HepG2 (cell line): ENCODE results near the gene IL17C. TPM values are rescaled to one million over a fixed set of nuclear protein-coding genes. Genes with fewer than 3 reads are reported as not detected.

Source experiments
- AKAP8 ChIP-seq: sonication (generic); formaldehyde crosslinking; IDR thresholded peaks from 2 replicates; pipeline ENCODE4 v1.5.1; 2020; ENCODE audit warnings: mild to moderate bottlenecking, missing genetic modification reagents
- JDP2 ChIP-seq: sonication (generic); formaldehyde crosslinking; IDR thresholded peaks from 2 replicates; pipeline ENCODE4 v1.8.1; 2022; ENCODE audit warnings: missing genetic modification reagents, borderline replicate concordance
- MIXL1 ChIP-seq: IDR thresholded peaks from 2 replicates; pipeline ENCODE4 v1.6.1; 2016
- NAIF1 ChIP-seq: sonication (generic); formaldehyde crosslinking; IDR thresholded peaks from 2 replicates; pipeline ENCODE4 v1.5.0; 2020; ENCODE audit warnings: mild to moderate bottlenecking, missing genetic modification reagents, borderline replicate concordance
- PHF21A ChIP-seq: sonication (generic); formaldehyde crosslinking; IDR thresholded peaks from 2 replicates; pipeline ENCODE4 v1.5.0; 2020; ENCODE audit warnings: mild to moderate bottlenecking, missing genetic modification reagents
- RAD51 ChIP-seq: fragments of 450-650 bp; IDR thresholded peaks from 2 replicates; pipeline ENCODE4 v1.6.1; 2016; ENCODE audit warnings: borderline replicate concordance
- RXRA ChIP-seq: sonication (generic); formaldehyde crosslinking; IDR thresholded peaks from 2 replicates; pipeline ENCODE4 v1.5.1; 2020; ENCODE audit warnings: missing genetic modification reagents
- SCMH1 ChIP-seq: sonication (generic); formaldehyde crosslinking; IDR thresholded peaks from 2 replicates; pipeline ENCODE4 v1.9.0; 2021; ENCODE audit warnings: missing genetic modification reagents, mild to moderate bottlenecking, borderline replicate concordance
- SOX13 ChIP-seq, 3 experiments: fragments of 450-650 bp in 1 of 3; sonication (generic) in 1 of 3; formaldehyde crosslinking in 1 of 3; IDR thresholded peaks in 2 of 3; conservative IDR thresholded peaks in 1 of 3; 2 replicates each; pipeline versions ENCODE4 v1.5.0 to v1.6.1; 2016 to 2020; ENCODE audit warnings: antibody characterized with exemption in 1 of 3, mild to moderate bottlenecking in 1 of 3, missing compliant biosample characterization in 1 of 3, missing genetic modification reagents in 1 of 3, moderate library complexity in 1 of 3
- SOX6 ChIP-seq, 2 experiments: fragments of 450-650 bp in 1 of 2; sonication (generic) in 1 of 2; formaldehyde crosslinking in 1 of 2; IDR thresholded peaks; 2 replicates each; pipeline versions ENCODE4 v1.4.0 to v1.6.1; 2017 to 2020; ENCODE audit warnings: antibody characterized with exemption in 1 of 2, mild to moderate bottlenecking in 1 of 2, missing genetic modification reagents in 1 of 2
- TCF7 ChIP-seq: sonication (generic); IDR thresholded peaks from 2 replicates; pipeline ENCODE4 v1.6.1; 2016; ENCODE audit warnings: antibody characterized with exemption, low read depth
- ZC3H13 ChIP-seq: sonication (generic); formaldehyde crosslinking; IDR thresholded peaks from 2 replicates; pipeline ENCODE4 v1.8.1; 2023; ENCODE audit warnings: mild to moderate bottlenecking, missing genetic modification reagents, moderate library complexity
- ZNF143 ChIP-seq: sonication (generic); formaldehyde crosslinking; IDR thresholded peaks from 2 replicates; pipeline ENCODE4 v1.4.0; 2020; ENCODE audit warnings: missing genetic modification reagents
- ZNF253 ChIP-seq: sonication (generic); formaldehyde crosslinking; IDR thresholded peaks from 2 replicates; pipeline ENCODE4 v1.8.0; 2022; ENCODE audit warnings: mild to moderate bottlenecking, missing genetic modification reagents, borderline replicate concordance
- ZNF317 ChIP-seq: sonication (generic); formaldehyde crosslinking; IDR thresholded peaks from 2 replicates; pipeline ENCODE4 v1.5.0; 2020; ENCODE audit warnings: mild to moderate bottlenecking, missing genetic modification reagents
- ZNF451 ChIP-seq: sonication (generic); formaldehyde crosslinking; IDR thresholded peaks from 2 replicates; pipeline ENCODE4 v1.5.0; 2020; ENCODE audit warnings: mild to moderate bottlenecking, missing genetic modification reagents
- polyA plus RNA-seq, 8 experiments: library from polyadenylated mRNA; depleted of rRNA in 3 of 8; stranded (reverse) in 7 of 8; unstranded in 1 of 8; fragments of >200 nt; fragmentation: Illumina TruSeq in 4 of 8; extraction: Trizol in 4 of 8; gene quantifications; 2 replicates each; pipeline versions ENCODE4 v1.2.1 to v1.2.3, GENCODE V29; 2011 to 2016; ENCODE audit warnings: low read depth in 4 of 8, missing spikeins in 1 of 8, mixed read lengths in 1 of 8; ENCODE audit not compliant: insufficient read depth in 1 of 8
- total RNA-seq, 5 experiments: library from RNA; depleted of rRNA; stranded (reverse); fragments of >200 nt; fragmentation: Illumina TruSeq; extraction: Trizol; gene quantifications; 2 replicates each; pipeline ENCODE4 v1.2.3, GENCODE V29; 2016; ENCODE audit warnings: low read depth in 1 of 5
- TF ChIP-seq, protein P1 (sequence below): sonication (generic); formaldehyde crosslinking; conservative IDR thresholded peaks from 2 replicates; pipeline ENCODE4 v1.8.1; 2023; ENCODE audit warnings: missing genetic modification reagents
- TF ChIP-seq, protein P2 (sequence below): sonication (generic); formaldehyde crosslinking; IDR thresholded peaks from 2 replicates; pipeline ENCODE4 v1.5.1; 2020; ENCODE audit warnings: mild to moderate bottlenecking, missing genetic modification reagents, moderate library complexity
- TF ChIP-seq, protein P3 (sequence below): sonication (generic); IDR thresholded peaks from 2 replicates; pipeline ENCODE4 v1.6.1; 2016; ENCODE audit warnings: low read depth, borderline replicate concordance
- TF ChIP-seq, protein P4 (sequence below): sonication (generic); formaldehyde crosslinking; IDR thresholded peaks from 2 replicates; pipeline ENCODE4 v1.8.0; 2022; ENCODE audit warnings: mild to moderate bottlenecking, missing genetic modification reagents, moderate library complexity

IL17C gene
- total and polyA plus RNA-seq, 2 of the 13 experiments (the other 11 are each of a cell fraction or from before 2014, with no cell fraction given), result not detected

DNA sequence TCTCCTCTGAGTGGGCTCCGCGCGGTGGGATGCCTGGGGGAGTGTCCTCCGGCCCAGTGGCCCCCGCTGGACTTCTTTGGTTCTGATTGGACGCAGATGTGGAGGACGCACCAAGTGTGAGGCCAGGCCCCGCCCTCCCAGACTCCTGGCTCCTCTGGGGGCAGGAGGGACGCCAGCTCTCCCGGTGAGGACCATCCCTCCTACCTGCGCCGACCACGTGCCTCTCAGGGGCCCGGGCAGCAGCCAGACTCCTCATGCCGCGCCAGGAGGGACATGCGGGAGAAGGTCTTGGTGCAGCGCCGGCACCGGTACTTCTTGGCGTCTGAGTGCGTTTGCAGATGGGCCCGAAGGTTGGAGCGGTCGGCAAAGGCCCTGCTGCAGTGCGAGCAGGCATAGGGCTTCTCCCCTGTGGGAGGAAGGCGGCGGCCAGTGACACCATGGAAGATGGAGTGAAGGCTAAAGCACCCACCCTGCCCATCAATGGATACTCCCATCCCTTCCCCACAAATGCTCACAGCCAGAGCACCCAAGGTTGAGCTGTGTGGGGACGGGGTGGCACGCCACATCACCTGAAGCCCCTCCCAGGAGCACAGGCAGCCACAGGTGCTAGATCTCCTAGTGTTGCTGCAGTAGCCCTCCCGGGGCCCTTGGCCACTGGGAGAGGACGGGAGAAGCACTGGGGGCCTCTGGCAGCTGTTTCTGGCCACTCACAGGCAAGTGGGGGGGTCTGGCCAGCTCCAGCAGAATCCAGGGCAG is 40.0 kb downstream of the IL17C start (continued):
- TF ChIP-seq ZNF143 (CRISPR knock-in tag) (no peak), ZNF451 (CRISPR knock-in tag) (0 out of 2 replicates have a peak, but pooled peaks have one; percentile 36), ZC3H13 (CRISPR knock-in tag) (peak; percentile 62), NAIF1 (CRISPR knock-in tag) (no peak), SOX6 (IDR thresholded peaks at IDR 0.05) (no peak), SOX6 (CRISPR knock-in tag; IDR thresholded peaks at IDR 0.05) (no peak), ZNF317 (CRISPR knock-in tag) (0 out of 2 replicates have a peak, but pooled peaks have one; percentile 36), PHF21A (CRISPR knock-in tag) (no peak), ZNF253 (no peak), SCMH1 (no peak), RXRA (CRISPR knock-in tag) (no peak), MIXL1 (CRISPR knock-in tag) (no peak), JDP2 (CRISPR knock-in tag) (no peak), TCF7 (no peak), RAD51 (no peak), AKAP8 (CRISPR knock-in tag) (peak; percentile 87; the same call in 1 of the 2 replicates), SOX13 (IDR thresholded peaks at IDR 0.05) (no peak), SOX13 (CRISPR knock-in tag; conservative IDR thresholded peaks at IDR 0.05 in 1 of 2, IDR thresholded peaks at IDR 0.05 in 1 of 2) (no peak)
- TF ChIP-seq, protein P1, sequence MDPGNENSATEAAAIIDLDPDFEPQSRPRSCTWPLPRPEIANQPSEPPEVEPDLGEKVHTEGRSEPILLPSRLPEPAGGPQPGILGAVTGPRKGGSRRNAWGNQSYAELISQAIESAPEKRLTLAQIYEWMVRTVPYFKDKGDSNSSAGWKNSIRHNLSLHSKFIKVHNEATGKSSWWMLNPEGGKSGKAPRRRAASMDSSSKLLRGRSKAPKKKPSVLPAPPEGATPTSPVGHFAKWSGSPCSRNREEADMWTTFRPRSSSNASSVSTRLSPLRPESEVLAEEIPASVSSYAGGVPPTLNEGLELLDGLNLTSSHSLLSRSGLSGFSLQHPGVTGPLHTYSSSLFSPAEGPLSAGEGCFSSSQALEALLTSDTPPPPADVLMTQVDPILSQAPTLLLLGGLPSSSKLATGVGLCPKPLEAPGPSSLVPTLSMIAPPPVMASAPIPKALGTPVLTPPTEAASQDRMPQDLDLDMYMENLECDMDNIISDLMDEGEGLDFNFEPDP, result no peak
- TF ChIP-seq, protein P2, sequence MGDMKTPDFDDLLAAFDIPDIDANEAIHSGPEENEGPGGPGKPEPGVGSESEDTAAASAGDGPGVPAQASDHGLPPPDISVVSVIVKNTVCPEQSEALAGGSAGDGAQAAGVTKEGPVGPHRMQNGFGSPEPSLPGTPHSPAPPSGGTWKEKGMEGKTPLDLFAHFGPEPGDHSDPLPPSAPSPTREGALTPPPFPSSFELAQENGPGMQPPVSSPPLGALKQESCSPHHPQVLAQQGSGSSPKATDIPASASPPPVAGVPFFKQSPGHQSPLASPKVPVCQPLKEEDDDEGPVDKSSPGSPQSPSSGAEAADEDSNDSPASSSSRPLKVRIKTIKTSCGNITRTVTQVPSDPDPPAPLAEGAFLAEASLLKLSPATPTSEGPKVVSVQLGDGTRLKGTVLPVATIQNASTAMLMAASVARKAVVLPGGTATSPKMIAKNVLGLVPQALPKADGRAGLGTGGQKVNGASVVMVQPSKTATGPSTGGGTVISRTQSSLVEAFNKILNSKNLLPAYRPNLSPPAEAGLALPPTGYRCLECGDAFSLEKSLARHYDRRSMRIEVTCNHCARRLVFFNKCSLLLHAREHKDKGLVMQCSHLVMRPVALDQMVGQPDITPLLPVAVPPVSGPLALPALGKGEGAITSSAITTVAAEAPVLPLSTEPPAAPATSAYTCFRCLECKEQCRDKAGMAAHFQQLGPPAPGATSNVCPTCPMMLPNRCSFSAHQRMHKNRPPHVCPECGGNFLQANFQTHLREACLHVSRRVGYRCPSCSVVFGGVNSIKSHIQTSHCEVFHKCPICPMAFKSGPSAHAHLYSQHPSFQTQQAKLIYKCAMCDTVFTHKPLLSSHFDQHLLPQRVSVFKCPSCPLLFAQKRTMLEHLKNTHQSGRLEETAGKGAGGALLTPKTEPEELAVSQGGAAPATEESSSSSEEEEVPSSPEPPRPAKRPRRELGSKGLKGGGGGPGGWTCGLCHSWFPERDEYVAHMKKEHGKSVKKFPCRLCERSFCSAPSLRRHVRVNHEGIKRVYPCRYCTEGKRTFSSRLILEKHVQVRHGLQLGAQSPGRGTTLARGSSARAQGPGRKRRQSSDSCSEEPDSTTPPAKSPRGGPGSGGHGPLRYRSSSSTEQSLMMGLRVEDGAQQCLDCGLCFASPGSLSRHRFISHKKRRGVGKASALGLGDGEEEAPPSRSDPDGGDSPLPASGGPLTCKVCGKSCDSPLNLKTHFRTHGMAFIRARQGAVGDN (CRISPR knock-in tag), result peak; percentile 29
- TF ChIP-seq, protein P3, sequence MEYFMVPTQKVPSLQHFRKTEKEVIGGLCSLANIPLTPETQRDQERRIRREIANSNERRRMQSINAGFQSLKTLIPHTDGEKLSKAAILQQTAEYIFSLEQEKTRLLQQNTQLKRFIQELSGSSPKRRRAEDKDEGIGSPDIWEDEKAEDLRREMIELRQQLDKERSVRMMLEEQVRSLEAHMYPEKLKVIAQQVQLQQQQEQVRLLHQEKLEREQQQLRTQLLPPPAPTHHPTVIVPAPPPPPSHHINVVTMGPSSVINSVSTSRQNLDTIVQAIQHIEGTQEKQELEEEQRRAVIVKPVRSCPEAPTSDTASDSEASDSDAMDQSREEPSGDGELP, result no peak
- TF ChIP-seq, protein P4, sequence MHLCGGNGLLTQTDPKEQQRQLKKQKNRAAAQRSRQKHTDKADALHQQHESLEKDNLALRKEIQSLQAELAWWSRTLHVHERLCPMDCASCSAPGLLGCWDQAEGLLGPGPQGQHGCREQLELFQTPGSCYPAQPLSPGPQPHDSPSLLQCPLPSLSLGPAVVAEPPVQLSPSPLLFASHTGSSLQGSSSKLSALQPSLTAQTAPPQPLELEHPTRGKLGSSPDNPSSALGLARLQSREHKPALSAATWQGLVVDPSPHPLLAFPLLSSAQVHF (CRISPR knock-in tag), result no peak
